Measurements from ENCODE around the gene PRKAB1.

- TF ChIP-seq POLR2A (IDR thresholded peaks at IDR 0.05) (no peak), POLR2AphosphoS5 (IDR thresholded peaks at IDR 0.05) (no peak), EP300 (IDR thresholded peaks at IDR 0.05) (no peak)
- TF ChIP-seq, protein P1, sequence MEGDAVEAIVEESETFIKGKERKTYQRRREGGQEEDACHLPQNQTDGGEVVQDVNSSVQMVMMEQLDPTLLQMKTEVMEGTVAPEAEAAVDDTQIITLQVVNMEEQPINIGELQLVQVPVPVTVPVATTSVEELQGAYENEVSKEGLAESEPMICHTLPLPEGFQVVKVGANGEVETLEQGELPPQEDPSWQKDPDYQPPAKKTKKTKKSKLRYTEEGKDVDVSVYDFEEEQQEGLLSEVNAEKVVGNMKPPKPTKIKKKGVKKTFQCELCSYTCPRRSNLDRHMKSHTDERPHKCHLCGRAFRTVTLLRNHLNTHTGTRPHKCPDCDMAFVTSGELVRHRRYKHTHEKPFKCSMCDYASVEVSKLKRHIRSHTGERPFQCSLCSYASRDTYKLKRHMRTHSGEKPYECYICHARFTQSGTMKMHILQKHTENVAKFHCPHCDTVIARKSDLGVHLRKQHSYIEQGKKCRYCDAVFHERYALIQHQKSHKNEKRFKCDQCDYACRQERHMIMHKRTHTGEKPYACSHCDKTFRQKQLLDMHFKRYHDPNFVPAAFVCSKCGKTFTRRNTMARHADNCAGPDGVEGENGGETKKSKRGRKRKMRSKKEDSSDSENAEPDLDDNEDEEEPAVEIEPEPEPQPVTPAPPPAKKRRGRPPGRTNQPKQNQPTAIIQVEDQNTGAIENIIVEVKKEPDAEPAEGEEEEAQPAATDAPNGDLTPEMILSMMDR (IDR thresholded peaks at IDR 0.05), result no peak
Observed at GRCh38 chr12:119687406-119687805, 19.5 kb downstream of the PRKAB1 start.

All from sigmoid colon (tissue), 4 donors.